Measurements from ENCODE around the gene TCHP. TPM values are rescaled to one million over a fixed set of nuclear protein-coding genes. Genes with fewer than 3 reads are reported as not detected.
A peak's percentile ranks its signal among the peaks of the same experiment; 100 is the strongest.

The TCHP gene
- total RNA-seq, 1 donor from 2014 or later, result 9.2 TPM

DNA sequence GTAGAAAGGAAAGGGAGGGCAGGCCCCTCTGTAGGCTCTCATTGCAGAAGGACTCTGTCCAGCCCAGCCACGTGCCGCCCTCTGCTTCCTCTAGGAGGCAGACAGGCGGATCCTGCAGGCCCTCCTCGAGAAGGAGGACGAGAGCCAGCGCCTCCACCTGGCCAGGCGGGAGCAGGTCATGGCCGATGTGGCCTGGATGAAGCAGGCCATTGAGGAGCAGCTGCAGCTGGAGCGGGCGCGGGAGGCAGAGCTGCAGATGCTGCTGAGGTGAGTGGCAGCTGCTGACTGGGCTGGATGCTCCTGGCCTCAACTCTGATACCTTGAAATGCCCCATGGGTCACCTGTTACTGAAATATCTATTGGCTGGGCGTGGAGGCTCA lies 10.9 kb downstream of the TCHP start:
- no peaks in the 10 kb centered on the region for H3K27me3 ChIP-seq (ENCODE audit: control insufficient read depth, insufficient read depth, low read length)
- no peak overlapping the region for H3K4me3 ChIP-seq (ENCODE audit: low read depth, low read length)
- FAIRE-seq (no peak), DNase-seq (ENCODE audit: low read depth) (peak; percentile 23)
- TF ChIP-seq, protein P1, sequence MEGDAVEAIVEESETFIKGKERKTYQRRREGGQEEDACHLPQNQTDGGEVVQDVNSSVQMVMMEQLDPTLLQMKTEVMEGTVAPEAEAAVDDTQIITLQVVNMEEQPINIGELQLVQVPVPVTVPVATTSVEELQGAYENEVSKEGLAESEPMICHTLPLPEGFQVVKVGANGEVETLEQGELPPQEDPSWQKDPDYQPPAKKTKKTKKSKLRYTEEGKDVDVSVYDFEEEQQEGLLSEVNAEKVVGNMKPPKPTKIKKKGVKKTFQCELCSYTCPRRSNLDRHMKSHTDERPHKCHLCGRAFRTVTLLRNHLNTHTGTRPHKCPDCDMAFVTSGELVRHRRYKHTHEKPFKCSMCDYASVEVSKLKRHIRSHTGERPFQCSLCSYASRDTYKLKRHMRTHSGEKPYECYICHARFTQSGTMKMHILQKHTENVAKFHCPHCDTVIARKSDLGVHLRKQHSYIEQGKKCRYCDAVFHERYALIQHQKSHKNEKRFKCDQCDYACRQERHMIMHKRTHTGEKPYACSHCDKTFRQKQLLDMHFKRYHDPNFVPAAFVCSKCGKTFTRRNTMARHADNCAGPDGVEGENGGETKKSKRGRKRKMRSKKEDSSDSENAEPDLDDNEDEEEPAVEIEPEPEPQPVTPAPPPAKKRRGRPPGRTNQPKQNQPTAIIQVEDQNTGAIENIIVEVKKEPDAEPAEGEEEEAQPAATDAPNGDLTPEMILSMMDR (IDR thresholded peaks at IDR 0.05; ENCODE audit: insufficient read depth, low read length, severe bottlenecking), result peak; percentile 60
- peaks cover 40% of the 10 kb centered on the region for H3K36me3 ChIP-seq (ENCODE audit: control insufficient read depth, insufficient read depth, low read length)

DNA sequence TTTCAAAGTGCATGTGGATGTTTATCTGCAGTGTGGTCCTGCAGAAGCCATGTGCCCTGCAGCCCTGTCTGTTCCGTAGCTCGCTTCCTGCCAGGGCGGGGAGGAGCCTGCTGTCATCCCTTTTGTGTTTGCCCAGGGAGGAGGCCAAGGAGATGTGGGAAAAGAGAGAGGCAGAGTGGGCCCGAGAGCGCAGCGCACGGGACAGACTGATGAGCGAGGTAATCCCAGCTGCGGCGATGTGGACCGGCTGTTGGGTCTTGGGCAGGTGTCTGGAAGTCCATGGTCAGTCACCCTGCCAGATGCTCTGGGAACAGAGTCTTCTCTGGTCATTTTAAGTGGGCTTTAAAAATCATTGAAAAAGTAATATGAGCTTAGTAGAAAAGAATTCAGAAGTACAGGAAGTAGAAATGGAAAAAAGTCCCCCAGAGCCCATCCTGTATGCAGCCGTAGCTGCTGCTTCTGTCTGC lies 12.8 kb downstream of the TCHP start:
- TF ChIP-seq, protein P1 (IDR thresholded peaks at IDR 0.05; ENCODE audit: insufficient read depth, low read length, severe bottlenecking), result no peak
- Histone ChIP-seq H3K27me3 (ENCODE audit: control insufficient read depth, insufficient read depth, low read length) (no peaks in the 10 kb centered on the region), H3K36me3 (ENCODE audit: control insufficient read depth, insufficient read depth, low read length) (peaks cover 32% of the 10 kb centered on the region), H3K4me3 (ENCODE audit: low read depth, low read length) (no peak overlapping the region)
- FAIRE-seq (no peak), DNase-seq (ENCODE audit: low read depth) (no peak)

DNA sequence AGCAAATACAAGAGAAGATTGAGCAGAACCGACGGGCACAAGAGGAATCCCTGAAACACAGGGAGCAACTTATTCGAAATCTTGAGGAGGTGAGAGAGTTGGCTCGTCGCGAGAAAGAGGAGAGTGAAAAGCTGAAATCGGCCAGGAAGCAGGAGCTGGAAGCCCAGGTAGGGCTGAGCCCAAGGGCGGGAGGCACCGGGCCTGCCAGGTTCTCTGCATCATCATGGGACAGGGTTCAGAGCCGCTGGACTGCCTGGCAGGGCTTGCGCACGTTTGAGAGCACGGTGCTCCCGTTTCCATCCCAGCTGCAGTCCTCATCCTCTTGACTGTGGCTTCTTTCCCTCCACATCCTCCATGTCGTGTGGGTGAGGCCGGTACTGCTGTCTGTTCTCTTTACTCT lies 14.4 kb downstream of the TCHP start:
- H3K27me3 ChIP-seq (ENCODE audit: control insufficient read depth, insufficient read depth, low read length), result no peaks in the 10 kb centered on the region
- no peak for DNase-seq (ENCODE audit: low read depth)
- TF ChIP-seq, protein P1 (IDR thresholded peaks at IDR 0.05; ENCODE audit: insufficient read depth, low read length, severe bottlenecking), result no peak
- no peak for FAIRE-seq
- H3K36me3 ChIP-seq (ENCODE audit: control insufficient read depth, insufficient read depth, low read length), result peaks cover 30% of the 10 kb centered on the region
- H3K4me3 ChIP-seq (ENCODE audit: low read depth, low read length), result no peak overlapping the region

DNA sequence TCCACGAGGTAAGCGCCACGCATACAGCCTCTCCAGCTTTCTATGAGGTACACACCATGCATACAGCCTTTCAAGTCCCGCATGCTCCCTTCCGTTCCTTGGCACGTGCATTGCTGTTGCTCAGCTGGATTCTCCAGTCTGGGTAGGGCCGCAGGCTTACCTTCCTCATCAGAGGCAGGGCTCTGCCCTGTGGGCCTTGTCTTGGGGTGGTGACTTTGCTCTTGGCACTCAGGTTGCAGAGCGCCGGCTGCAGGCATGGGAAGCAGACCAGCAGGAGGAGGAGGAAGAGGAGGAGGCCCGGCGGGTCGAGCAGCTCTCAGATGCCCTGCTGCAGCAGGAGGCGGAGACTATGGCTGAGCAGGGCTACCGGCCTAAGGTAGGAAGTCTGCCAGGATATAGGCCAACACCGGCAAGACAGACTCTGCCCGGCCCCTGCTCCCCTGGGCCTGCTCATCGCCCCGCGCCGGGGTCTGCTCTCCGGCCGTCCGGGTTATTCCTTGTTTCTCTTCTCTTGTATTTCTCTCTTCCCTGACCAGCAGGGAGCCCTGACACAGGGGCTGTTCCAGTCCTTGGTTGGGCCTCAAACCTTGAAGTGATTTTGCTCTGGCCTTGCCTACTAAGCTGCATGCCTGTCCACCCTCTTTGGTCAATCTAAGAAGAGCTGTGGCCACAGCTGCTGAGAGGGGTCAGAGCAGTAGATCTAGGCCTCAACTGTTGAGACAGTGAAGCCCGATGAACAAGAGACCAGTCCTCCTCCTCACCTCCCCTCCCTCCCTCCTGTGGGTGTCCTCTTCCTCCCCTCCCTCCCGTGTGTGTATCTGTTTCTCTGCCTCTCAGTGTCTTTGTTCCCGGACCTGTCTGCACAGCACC lies 15.3 kb downstream of the TCHP start:
- TF ChIP-seq, protein P1 (IDR thresholded peaks at IDR 0.05; ENCODE audit: insufficient read depth, low read length, severe bottlenecking), result no peak
- no peak overlapping the region for H3K4me3 ChIP-seq (ENCODE audit: low read depth, low read length)
- H3K36me3 ChIP-seq (ENCODE audit: control insufficient read depth, insufficient read depth, low read length), result peaks cover 32% of the 10 kb centered on the region
- DNase-seq (ENCODE audit: low read depth), result no peak
- no peaks in the 10 kb centered on the region for H3K27me3 ChIP-seq (ENCODE audit: control insufficient read depth, insufficient read depth, low read length)
- FAIRE-seq, result peak; percentile 75

DNA sequence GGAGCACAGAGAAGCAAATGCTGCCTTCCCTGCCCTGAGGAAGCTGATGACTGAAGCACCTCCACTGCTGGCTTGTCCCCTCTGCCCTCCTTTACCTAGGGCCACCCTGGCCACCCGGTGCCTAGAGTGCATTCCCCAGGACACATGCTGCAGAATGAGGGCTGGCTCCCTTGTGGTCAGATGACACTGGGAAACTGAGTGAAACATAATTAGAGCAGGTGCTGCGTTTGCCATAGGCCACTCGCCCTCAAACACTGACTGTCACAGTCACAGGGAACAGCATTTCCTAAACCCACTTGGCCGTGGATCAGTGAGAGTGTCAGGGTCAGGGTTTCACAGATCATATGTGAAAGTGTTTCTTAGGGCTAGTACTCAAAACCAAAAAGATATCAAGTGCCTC lies 16.0 kb downstream of the TCHP start:
- Histone ChIP-seq H3K27me3 (ENCODE audit: control insufficient read depth, insufficient read depth, low read length) (no peaks in the 10 kb centered on the region), H3K4me3 (ENCODE audit: low read depth, low read length) (no peak overlapping the region), H3K36me3 (ENCODE audit: control insufficient read depth, insufficient read depth, low read length) (peaks cover 28% of the 10 kb centered on the region)
- no peak for FAIRE-seq
- no peak for DNase-seq (ENCODE audit: low read depth)
- TF ChIP-seq, protein P1 (IDR thresholded peaks at IDR 0.05; ENCODE audit: insufficient read depth, low read length, severe bottlenecking), result no peak
